HCT116 (cell line): ENCODE data around the gene MADCAM1. TPM values are rescaled to one million over a fixed set of nuclear protein-coding genes. Genes with fewer than 3 reads are reported as not detected.

Experiments used
- ATAC-seq: fragments of 200-7000 bp; cut with Tn5 transposase; 2 replicates; pipeline ENCODE4 v1.9.1; 2020; ENCODE audit warnings: mild to moderate bottlenecking, moderate library complexity
- BruUV-seq: library from RNA; stranded (reverse); fragments of 400-500 nt; replicated peaks from 2 replicates; lab custom pipeline; 2021; lab: Mats Ljungman, UMichigan
- CTCF ChIA-PET: fragments of 300-600 bp; sonication (Branson Sonifier 250); formaldehyde crosslinking; loops from one replicate; lab custom pipeline; 2021; ENCODE audit warnings: antibody characterized with exemption; lab: Charles Lee
- POLR2A ChIA-PET: fragments of 300-600, 350-600 bp; sonication (Branson Sonifier 250); formaldehyde crosslinking; loops from one replicate; lab custom pipeline; 2021; ENCODE audit warnings: antibody characterized with exemption; lab: Charles Lee
- RAD21 ChIA-PET, 2 experiments: fragments of 300-600 bp; sonication (Branson Sonifier 250); formaldehyde crosslinking; loops; one replicate each; lab custom pipeline; 2023; ENCODE audit warnings: low total read pairs in 2 of 2; ENCODE audit not compliant: uncharacterized antibody in 2 of 2, unreplicated experiment in 2 of 2, low non-redundant PET in 1 of 2; lab: Charles Lee
- DNase-seq: peaks from one replicate; pipeline ENCODE4 v3.0.0-alpha.2; 2010; ENCODE audit warnings: low read depth, low spot score
- H2AFZ ChIP-seq: fragments of 200-600 bp; shearing (Covaris generic), sonication (generic); 2 replicates; pipeline ENCODE4 v1.6.1; 2017; ENCODE audit warnings: low read depth, mixed run types, mixed read lengths, antibody characterized with exemption, low read length; ENCODE audit not compliant: poor library complexity, severe bottlenecking
- H3K27ac ChIP-seq: 2 replicates; pipeline ENCODE4 v1.5.1; 2012; ENCODE audit warnings: low read depth, low read length
- H3K27me3 ChIP-seq: fragments of 200-600 bp; sonication (generic); 2 replicates; pipeline ENCODE4 v1.6.1; 2016; ENCODE audit warnings: mixed run types, low read length, mixed read lengths; ENCODE audit not compliant: insufficient read depth
- H3K36me3 ChIP-seq, 2 experiments: fragments of 200-500 bp in 1 of 2; fragments of 200-600 bp in 1 of 2; sonication (Bioruptor generic) in 1 of 2; sonication (generic) in 1 of 2; 2 replicates each; pipeline versions ENCODE4 v1.5.1 to v1.6.1; 2014 to 2016; ENCODE audit warnings: low read length in 2 of 2, inconsistent platforms in 1 of 2, mixed read lengths in 1 of 2, mixed run types in 1 of 2; ENCODE audit not compliant: insufficient read depth in 2 of 2, control insufficient read depth in 1 of 2
- H3K4me1 ChIP-seq, 2 experiments: fragments of 200-600 bp in 1 of 2; sonication (generic) in 1 of 2; 2 replicates each; pipeline versions ENCODE4 v1.5.1 to v1.6.1; 2012 to 2017; ENCODE audit warnings: low read length in 2 of 2, inconsistent platforms in 1 of 2, mild to moderate bottlenecking in 1 of 2, mixed read lengths in 1 of 2, mixed run types in 1 of 2, moderate library complexity in 1 of 2; ENCODE audit not compliant: insufficient read depth in 2 of 2, control insufficient read depth in 1 of 2
- H3K4me2 ChIP-seq: fragments of 200-600 bp; sonication (generic); 2 replicates; pipeline ENCODE4 v1.6.1; 2017; ENCODE audit warnings: mixed run types, low read length, mixed read lengths
- H3K4me3 ChIP-seq, 2 experiments: fragments of 200-600 bp in 1 of 2; sonication (generic) in 1 of 2; replicated peaks in 1 of 2; 2 replicates each; pipeline ENCODE4 v1.5.1; 2011 to 2016; ENCODE audit warnings: low read length in 2 of 2, control low read depth in 1 of 2, low read depth in 1 of 2, mild to moderate bottlenecking in 1 of 2, mixed read lengths in 1 of 2, mixed run types in 1 of 2
- H3K79me2 ChIP-seq: fragments of 200-600 bp; sonication (generic); 2 replicates; pipeline ENCODE4 v1.6.1; 2017; ENCODE audit warnings: mild to moderate bottlenecking, mixed run types, low read length, moderate library complexity, mixed read lengths; ENCODE audit not compliant: insufficient read depth
- H3K9ac ChIP-seq: fragments of 200-600 bp; sonication (generic); 2 replicates; pipeline ENCODE4 v1.6.1; 2016; ENCODE audit warnings: low read length, mixed read lengths
- H3K9me2 ChIP-seq: fragments of 200-600 bp; sonication (generic), shearing (Covaris generic); 2 replicates; pipeline ENCODE4 v1.6.1; 2017; ENCODE audit warnings: mixed run types, mild to moderate bottlenecking, moderate library complexity; ENCODE audit not compliant: insufficient read depth
- H3K9me3 ChIP-seq, 2 experiments: fragments of 200-500 bp in 1 of 2; fragments of 200-600 bp in 1 of 2; sonication (Bioruptor generic) in 1 of 2; sonication (generic) in 1 of 2; 2 replicates each; pipeline ENCODE4 v1.6.1; 2014 to 2017; ENCODE audit warnings: low read length in 2 of 2, mixed read lengths in 2 of 2, inconsistent platforms in 1 of 2, low read depth in 1 of 2, mild to moderate bottlenecking in 1 of 2, mixed run types in 1 of 2, moderate library complexity in 1 of 2; ENCODE audit not compliant: control insufficient read depth in 1 of 2, insufficient read depth in 1 of 2
- H4K20me1 ChIP-seq: fragments of 200-600 bp; sonication (generic), shearing (Covaris generic); 2 replicates; pipeline ENCODE4 v1.6.1; 2017; ENCODE audit warnings: mixed run types, mild to moderate bottlenecking, moderate library complexity; ENCODE audit not compliant: insufficient read depth
- ATF3 ChIP-seq: IDR thresholded peaks from 2 replicates; pipeline ENCODE4 v1.6.1; 2012
- EGR1 ChIP-seq: IDR thresholded peaks from 2 replicates; pipeline ENCODE4 v1.6.1; 2012; ENCODE audit warnings: low read depth
- EZH2 ChIP-seq: fragments of 200-600 bp; sonication (generic); IDR thresholded peaks from 2 replicates; pipeline ENCODE4 v1.6.1; 2017; ENCODE audit warnings: antibody characterized with exemption, mixed run types
- EZH2phosphoT487 ChIP-seq: fragments of 200-600 bp; IDR thresholded peaks from 2 replicates; pipeline ENCODE4 v1.6.1; 2018; ENCODE audit warnings: antibody characterized with exemption, borderline replicate concordance
- MAX ChIP-seq: IDR thresholded peaks from 2 replicates; pipeline ENCODE4 v1.6.1; 2012
- REST ChIP-seq: IDR thresholded peaks from 2 replicates; pipeline ENCODE4 v1.6.1; 2012; ENCODE audit warnings: low read depth
- SIN3A ChIP-seq: IDR thresholded peaks from 2 replicates; pipeline ENCODE4 v1.6.1; 2012; ENCODE audit warnings: low read depth
- ZFX ChIP-seq: fragments of 450-650 bp; IDR thresholded peaks from 2 replicates; pipeline ENCODE4 v1.6.1; 2017
- intact Hi-C: fragments of 100-400 bp; cut with micrococcal nuclease; formaldehyde crosslinking; loops from 2 replicates; pipeline ENCODE4 v1.10.0; 2022
- total RNA-seq: library from RNA; stranded (reverse); gene quantifications from one replicate; pipeline ENCODE4 v1.2.1, GENCODE V29; 2021; ENCODE audit not compliant: unreplicated experiment

The MADCAM1 gene
- total RNA-seq, 1 experiment from 2014 or later: 0.57 TPM

GRCh38 chr19:447816-448560, 48.3 kb upstream of the MADCAM1 start:
- Histone ChIP-seq H3K36me3 (no peaks in the 10 kb centered on the region), H3K9ac (no peak overlapping the region), H3K4me2 (no peak overlapping the region), H3K9me3 (peaks cover 0 to 8% of the 10 kb centered on the region in 2 experiments; a peak in 2 of 4 replicates), H3K79me2 (no peaks in the 10 kb centered on the region), H3K9me2 (no peaks in the 10 kb centered on the region), H3K27me3 (no peaks in the 10 kb centered on the region), H4K20me1 (no peaks in the 10 kb centered on the region), H3K4me3 (no peak overlapping the region), H3K27ac (no peak overlapping the region), H3K4me1 (no peaks in the 10 kb centered on the region), H2AFZ (no peak overlapping the region)
- BruUV-seq: no TSS peak
- intact Hi-C loops: no loop called here
- CTCF ChIA-PET: no interaction called here
- RAD21 ChIA-PET: no interaction called here
- POLR2A ChIA-PET: no interaction called here
- ATAC-seq (no peak), DNase-seq (no peak)
- TF ChIP-seq REST: no peak
- no peak for TF ChIP-seq SIN3A
- no peak for TF ChIP-seq ATF3
- no peak for TF ChIP-seq MAX
- TF ChIP-seq ZFX: no peak
- no peak for TF ChIP-seq EZH2
- no peak for TF ChIP-seq EZH2phosphoT487
- TF ChIP-seq EGR1: no peak
